HepG2 (cell line): ENCODE results near the gene FAM53C. TPM values are rescaled to one million over a fixed set of nuclear protein-coding genes. Genes with fewer than 3 reads are reported as not detected.
A peak's percentile ranks its signal among the peaks of the same experiment; 100 is the strongest.

Experiments used
- ELF4 ChIP-seq: sonication (generic); formaldehyde crosslinking; IDR thresholded peaks from 2 replicates; pipeline ENCODE4 v1.5.0; 2020; ENCODE audit warnings: missing genetic modification reagents, mild to moderate bottlenecking, moderate library complexity, borderline replicate concordance
- HHEX ChIP-seq: IDR thresholded peaks from 2 replicates; pipeline ENCODE4 v1.6.1; 2016; ENCODE audit warnings: control low read depth
- KAT2B ChIP-seq: fragments of 150-350 bp; IDR thresholded peaks from 2 replicates; pipeline ENCODE4 v1.6.1; 2014; ENCODE audit warnings: low read depth, low read length, borderline replicate concordance
- MAZ ChIP-seq, 2 experiments: sonication (generic) in 1 of 2; formaldehyde crosslinking in 1 of 2; IDR thresholded peaks; 2 replicates each; pipeline versions ENCODE4 v1.5.0 to v1.6.1; 2012 to 2020; ENCODE audit warnings: low read depth in 2 of 2, mild to moderate bottlenecking in 2 of 2, borderline replicate concordance in 1 of 2, improper control_type of control experiment in 1 of 2, low read length in 1 of 2, missing genetic modification reagents in 1 of 2, moderate library complexity in 1 of 2
- MED1 ChIP-seq: sonication (generic); formaldehyde crosslinking; IDR thresholded peaks from 2 replicates; pipeline ENCODE4 v1.4.0; 2020; ENCODE audit warnings: missing genetic modification reagents
- PCBP2 ChIP-seq: fragments of 200-400 bp; formaldehyde crosslinking; optimal IDR thresholded peaks from 2 replicates; pipeline ENCODE3; 2018; ENCODE audit warnings: low read length, low read depth; ENCODE audit not compliant: poor library complexity, severe bottlenecking
- PITX1 ChIP-seq: sonication (generic); formaldehyde crosslinking; IDR thresholded peaks from 2 replicates; pipeline ENCODE4 v1.5.1; 2020; ENCODE audit warnings: mild to moderate bottlenecking, missing genetic modification reagents
- SRF ChIP-seq: IDR thresholded peaks from 2 replicates; pipeline ENCODE4 v1.6.1; 2011; ENCODE audit warnings: mild to moderate bottlenecking, low read depth, low read length, moderate library complexity
- SUZ12 ChIP-seq: fragments of 150-350 bp; IDR thresholded peaks from 2 replicates; pipeline ENCODE4 v1.6.1; 2014; ENCODE audit warnings: low read depth, low read length
- THYN1 ChIP-seq: sonication (generic); formaldehyde crosslinking; IDR thresholded peaks from 2 replicates; pipeline ENCODE4 v1.8.1; 2023; ENCODE audit warnings: low read depth, mild to moderate bottlenecking, moderate library complexity, missing genetic modification reagents, borderline replicate concordance
- ZBTB7A ChIP-seq: sonication (generic); formaldehyde crosslinking; IDR thresholded peaks from 2 replicates; pipeline ENCODE4 v1.8.0; 2022; ENCODE audit warnings: mild to moderate bottlenecking, missing genetic modification reagents
- ZEB1 ChIP-seq: IDR thresholded peaks from 2 replicates; pipeline ENCODE4 v1.6.1; 2012; ENCODE audit warnings: mild to moderate bottlenecking, low read depth, inconsistent platforms; ENCODE audit not compliant: insufficient replicate concordance
- ZFP90 ChIP-seq: sonication (generic); formaldehyde crosslinking; IDR thresholded peaks from 2 replicates; pipeline ENCODE4 v1.8.0; 2022; ENCODE audit warnings: missing genetic modification reagents, mild to moderate bottlenecking, inconsistent platforms, borderline replicate concordance
- ZNF138 ChIP-seq: sonication (generic); formaldehyde crosslinking; IDR thresholded peaks from 2 replicates; pipeline ENCODE4 v1.5.0; 2020; ENCODE audit warnings: mild to moderate bottlenecking, low read depth, missing genetic modification reagents
- ZNF143 ChIP-seq: sonication (generic); formaldehyde crosslinking; IDR thresholded peaks from 2 replicates; pipeline ENCODE4 v1.4.0; 2020; ENCODE audit warnings: missing genetic modification reagents
- ZNF557 ChIP-seq: sonication (generic); formaldehyde crosslinking; IDR thresholded peaks from 2 replicates; pipeline ENCODE4 v1.4.0; 2020; ENCODE audit warnings: missing genetic modification reagents
- polyA plus RNA-seq, 8 experiments: library from polyadenylated mRNA; depleted of rRNA in 3 of 8; stranded (reverse) in 7 of 8; unstranded in 1 of 8; fragments of >200 nt; fragmentation: Illumina TruSeq in 4 of 8; extraction: Trizol in 4 of 8; gene quantifications; 2 replicates each; pipeline versions ENCODE4 v1.2.1 to v1.2.3, GENCODE V29; 2011 to 2016; ENCODE audit warnings: low read depth in 4 of 8, missing spikeins in 1 of 8, mixed read lengths in 1 of 8; ENCODE audit not compliant: insufficient read depth in 1 of 8
- total RNA-seq, 5 experiments: library from RNA; depleted of rRNA; stranded (reverse); fragments of >200 nt; fragmentation: Illumina TruSeq; extraction: Trizol; gene quantifications; 2 replicates each; pipeline ENCODE4 v1.2.3, GENCODE V29; 2016; ENCODE audit warnings: low read depth in 1 of 5
- TF ChIP-seq, protein P1 (sequence below): sonication (generic); formaldehyde crosslinking; IDR thresholded peaks from 2 replicates; pipeline ENCODE4 v1.4.0; 2020; ENCODE audit warnings: mild to moderate bottlenecking, missing genetic modification reagents
- TF ChIP-seq, protein P2 (sequence below): conservative IDR thresholded peaks from 2 replicates; pipeline ENCODE4 v1.6.1; 2018; ENCODE audit warnings: missing genetic modification reagents
- TF ChIP-seq, protein P3 (sequence below): IDR thresholded peaks from 2 replicates; pipeline ENCODE4 v1.6.1; 2016; ENCODE audit warnings: missing compliant biosample characterization, missing genetic modification reagents, borderline replicate concordance
- TF ChIP-seq, protein P4 (sequence below): IDR thresholded peaks from 2 replicates; pipeline ENCODE4 v1.6.1; 2016; ENCODE audit warnings: missing compliant biosample characterization, missing genetic modification reagents, borderline replicate concordance
- TF ChIP-seq, protein P5 (sequence below): sonication (generic); formaldehyde crosslinking; IDR thresholded peaks from 2 replicates; pipeline ENCODE4 v1.5.0; 2020; ENCODE audit warnings: mild to moderate bottlenecking, missing genetic modification reagents

The FAM53C gene
- total and polyA plus RNA-seq, 2 of the 13 experiments (the other 11 are each of a cell fraction or from before 2014, with no cell fraction given), result 26.9 to 30.1 TPM

DNA sequence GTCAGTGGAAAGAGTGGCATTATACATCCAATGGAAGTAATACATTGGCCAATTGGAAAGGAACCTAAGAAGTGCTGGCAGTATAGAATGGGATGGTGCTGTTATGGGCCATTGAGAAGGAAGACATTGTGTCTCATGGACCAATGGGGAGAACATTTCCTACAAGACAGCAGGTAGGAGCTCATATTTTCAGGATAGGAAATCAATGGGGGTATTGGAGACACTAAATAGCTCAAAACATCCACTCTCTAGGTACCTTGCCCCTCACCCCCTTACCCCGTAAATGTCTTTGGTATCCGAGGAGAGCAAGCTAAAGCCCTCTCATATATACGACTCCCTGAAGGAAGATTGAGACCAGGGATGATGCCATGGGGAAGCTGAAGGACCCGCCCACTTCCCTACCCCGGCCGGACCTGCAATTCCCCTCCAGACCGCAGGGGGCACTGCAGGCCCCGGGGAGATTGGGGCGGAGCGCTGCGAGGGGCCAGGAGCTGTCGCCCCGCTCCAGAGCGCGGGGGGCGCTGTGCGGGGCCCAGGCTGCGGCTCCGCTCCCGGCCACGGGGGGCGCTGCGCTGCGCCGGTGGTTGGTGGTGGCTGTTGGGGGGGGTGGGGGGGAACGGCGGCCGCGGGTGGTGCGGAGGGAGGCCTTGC lies 14.1 kb downstream of the FAM53C start, which contains the start of gene KDM3B (continued):
- peak; percentile 61 for TF ChIP-seq MED1 (CRISPR knock-in tag)
- TF ChIP-seq ZFP90 (CRISPR knock-in tag), result 0 out of 2 replicates have a peak, but pooled peaks have one; percentile 26
- TF ChIP-seq PCBP2, result no peak
- TF ChIP-seq HHEX (CRISPR knock-in tag), result no peak
- no peak for TF ChIP-seq KAT2B
- TF ChIP-seq PITX1 (CRISPR knock-in tag), result no peak
- TF ChIP-seq, protein P1, sequence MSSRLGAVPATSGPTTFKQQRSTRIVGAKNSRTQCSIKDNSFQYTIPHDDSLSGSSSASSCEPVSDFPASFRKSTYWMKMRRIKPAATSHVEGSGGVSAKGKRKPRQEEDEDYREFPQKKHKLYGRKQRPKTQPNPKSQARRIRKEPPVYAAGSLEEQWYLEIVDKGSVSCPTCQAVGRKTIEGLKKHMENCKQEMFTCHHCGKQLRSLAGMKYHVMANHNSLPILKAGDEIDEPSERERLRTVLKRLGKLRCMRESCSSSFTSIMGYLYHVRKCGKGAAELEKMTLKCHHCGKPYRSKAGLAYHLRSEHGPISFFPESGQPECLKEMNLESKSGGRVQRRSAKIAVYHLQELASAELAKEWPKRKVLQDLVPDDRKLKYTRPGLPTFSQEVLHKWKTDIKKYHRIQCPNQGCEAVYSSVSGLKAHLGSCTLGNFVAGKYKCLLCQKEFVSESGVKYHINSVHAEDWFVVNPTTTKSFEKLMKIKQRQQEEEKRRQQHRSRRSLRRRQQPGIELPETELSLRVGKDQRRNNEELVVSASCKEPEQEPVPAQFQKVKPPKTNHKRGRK (CRISPR knock-in tag), result no peak
- 0 out of 2 replicates have a peak, but pooled peaks have one; percentile 6 for TF ChIP-seq SRF
- TF ChIP-seq, protein P2, sequence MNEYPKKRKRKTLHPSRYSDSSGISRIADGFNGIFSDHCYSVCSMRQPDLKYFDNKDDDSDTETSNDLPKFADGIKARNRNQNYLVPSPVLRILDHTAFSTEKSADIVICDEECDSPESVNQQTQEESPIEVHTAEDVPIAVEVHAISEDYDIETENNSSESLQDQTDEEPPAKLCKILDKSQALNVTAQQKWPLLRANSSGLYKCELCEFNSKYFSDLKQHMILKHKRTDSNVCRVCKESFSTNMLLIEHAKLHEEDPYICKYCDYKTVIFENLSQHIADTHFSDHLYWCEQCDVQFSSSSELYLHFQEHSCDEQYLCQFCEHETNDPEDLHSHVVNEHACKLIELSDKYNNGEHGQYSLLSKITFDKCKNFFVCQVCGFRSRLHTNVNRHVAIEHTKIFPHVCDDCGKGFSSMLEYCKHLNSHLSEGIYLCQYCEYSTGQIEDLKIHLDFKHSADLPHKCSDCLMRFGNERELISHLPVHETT, result peak; percentile 67; the same call in 1 of the 2 replicates
- TF ChIP-seq ZEB1, result no peak
- TF ChIP-seq, protein P3, sequence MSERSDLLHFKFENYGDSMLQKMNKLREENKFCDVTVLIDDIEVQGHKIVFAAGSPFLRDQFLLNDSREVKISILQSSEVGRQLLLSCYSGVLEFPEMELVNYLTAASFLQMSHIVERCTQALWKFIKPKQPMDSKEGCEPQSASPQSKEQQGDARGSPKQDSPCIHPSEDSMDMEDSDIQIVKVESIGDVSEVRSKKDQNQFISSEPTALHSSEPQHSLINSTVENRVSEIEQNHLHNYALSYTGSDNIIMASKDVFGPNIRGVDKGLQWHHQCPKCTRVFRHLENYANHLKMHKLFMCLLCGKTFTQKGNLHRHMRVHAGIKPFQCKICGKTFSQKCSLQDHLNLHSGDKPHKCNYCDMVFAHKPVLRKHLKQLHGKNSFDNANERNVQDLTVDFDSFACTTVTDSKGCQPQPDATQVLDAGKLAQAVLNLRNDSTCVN (CRISPR knock-in tag), result no peak
- TF ChIP-seq ZNF557 (CRISPR knock-in tag), result no peak
- no peak for TF ChIP-seq THYN1 (CRISPR knock-in tag)
- TF ChIP-seq ELF4 (CRISPR knock-in tag), result peak; percentile 32; the same call in 1 of the 2 replicates
- no peak for TF ChIP-seq ZNF143 (CRISPR knock-in tag)
- no peak for TF ChIP-seq ZNF138 (CRISPR knock-in tag)
- TF ChIP-seq, protein P4, sequence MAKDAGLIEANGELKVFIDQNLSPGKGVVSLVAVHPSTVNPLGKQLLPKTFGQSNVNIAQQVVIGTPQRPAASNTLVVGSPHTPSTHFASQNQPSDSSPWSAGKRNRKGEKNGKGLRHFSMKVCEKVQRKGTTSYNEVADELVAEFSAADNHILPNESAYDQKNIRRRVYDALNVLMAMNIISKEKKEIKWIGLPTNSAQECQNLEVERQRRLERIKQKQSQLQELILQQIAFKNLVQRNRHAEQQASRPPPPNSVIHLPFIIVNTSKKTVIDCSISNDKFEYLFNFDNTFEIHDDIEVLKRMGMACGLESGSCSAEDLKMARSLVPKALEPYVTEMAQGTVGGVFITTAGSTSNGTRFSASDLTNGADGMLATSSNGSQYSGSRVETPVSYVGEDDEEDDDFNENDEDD (CRISPR knock-in tag), result peak; percentile 24; the same call in 1 of the 2 replicates
- TF ChIP-seq, protein P5, sequence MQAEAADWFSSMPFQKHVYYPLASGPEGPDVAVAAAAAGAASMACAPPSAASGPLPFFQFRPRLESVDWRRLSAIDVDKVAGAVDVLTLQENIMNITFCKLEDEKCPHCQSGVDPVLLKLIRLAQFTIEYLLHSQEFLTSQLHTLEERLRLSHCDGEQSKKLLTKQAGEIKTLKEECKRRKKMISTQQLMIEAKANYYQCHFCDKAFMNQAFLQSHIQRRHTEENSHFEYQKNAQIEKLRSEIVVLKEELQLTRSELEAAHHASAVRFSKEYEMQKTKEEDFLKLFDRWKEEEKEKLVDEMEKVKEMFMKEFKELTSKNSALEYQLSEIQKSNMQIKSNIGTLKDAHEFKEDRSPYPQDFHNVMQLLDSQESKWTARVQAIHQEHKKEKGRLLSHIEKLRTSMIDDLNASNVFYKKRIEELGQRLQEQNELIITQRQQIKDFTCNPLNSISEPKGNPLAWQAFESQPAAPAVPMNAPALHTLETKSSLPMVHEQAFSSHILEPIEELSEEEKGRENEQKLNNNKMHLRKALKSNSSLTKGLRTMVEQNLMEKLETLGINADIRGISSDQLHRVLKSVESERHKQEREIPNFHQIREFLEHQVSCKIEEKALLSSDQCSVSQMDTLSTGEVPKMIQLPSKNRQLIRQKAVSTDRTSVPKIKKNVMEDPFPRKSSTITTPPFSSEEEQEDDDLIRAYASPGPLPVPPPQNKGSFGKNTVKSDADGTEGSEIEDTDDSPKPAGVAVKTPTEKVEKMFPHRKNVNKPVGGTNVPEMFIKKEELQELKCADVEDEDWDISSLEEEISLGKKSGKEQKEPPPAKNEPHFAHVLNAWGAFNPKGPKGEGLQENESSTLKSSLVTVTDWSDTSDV (CRISPR knock-in tag), result no peak
- TF ChIP-seq SUZ12, result no peak
- no peak for TF ChIP-seq ZBTB7A (CRISPR knock-in tag)
- peak; percentile 89; the same call in 1 of the 2 replicates for TF ChIP-seq MAZ (IDR thresholded peaks at IDR 0.05; ENCODE audit: borderline replicate concordance, low read depth, low read length)
- TF ChIP-seq MAZ (CRISPR knock-in tag; IDR thresholded peaks at IDR 0.05; ENCODE audit: low read depth), result peak; percentile 91
